Stomach (tissue), 4 donors: ENCODE results near the gene OR1S1.

Experiments
- CTCF ChIP-seq, 7 experiments: fragments of 450-650 bp in 4 of 7; fragments of 200-600 bp in 3 of 7; sonication (generic) in 3 of 7; IDR thresholded peaks; one replicate each; pipeline ENCODE4 v1.5.1; 2016 to 2019; ENCODE audit warnings: antibody characterized with exemption in 7 of 7, control low read depth in 2 of 7, mild to moderate bottlenecking in 1 of 7
- EP300 ChIP-seq: sonication (generic); formaldehyde crosslinking; IDR thresholded peaks from one replicate; pipeline ENCODE4 v1.6.1; 2017; ENCODE audit warnings: antibody characterized with exemption
- POLR2A ChIP-seq, 4 donors: fragments of 450-650 bp; IDR thresholded peaks; one replicate each; pipeline ENCODE4 v1.6.1; 2016; ENCODE audit warnings: antibody characterized with exemption in 4 of 4, control low read depth in 2 of 4, mild to moderate bottlenecking in 1 of 4, moderate library complexity in 1 of 4
- POLR2AphosphoS5 ChIP-seq, 3 donors: sonication (generic); formaldehyde crosslinking; IDR thresholded peaks; one replicate each; pipeline ENCODE4 v1.6.1; 2016; ENCODE audit warnings: antibody characterized with exemption in 3 of 3

DNA sequence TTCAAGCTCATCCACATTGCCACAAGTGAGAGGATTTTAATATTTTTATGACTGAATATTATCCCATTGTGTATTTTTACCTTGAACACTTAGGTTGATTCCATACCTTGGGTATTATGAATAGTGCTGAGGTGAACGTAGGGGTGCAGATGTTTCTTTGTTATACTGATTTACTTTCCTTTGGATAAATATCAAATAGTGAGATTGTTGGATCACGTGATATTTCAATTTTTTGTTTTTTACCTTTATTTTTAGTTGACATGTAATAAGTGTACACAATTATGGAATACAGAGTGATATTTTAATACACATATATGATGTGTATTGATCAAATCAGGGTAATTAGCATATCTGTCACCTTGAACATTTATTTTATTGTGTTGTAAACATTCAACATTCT lies 47.5 kb downstream of the OR1S1 start:
- TF ChIP-seq CTCF (IDR thresholded peaks at IDR 0.05) (no peak), POLR2A (IDR thresholded peaks at IDR 0.05) (no peak), EP300 (no peak), POLR2AphosphoS5 (IDR thresholded peaks at IDR 0.05) (no peak)
